ENCODE results near the gene ANTXR2.

ANTXR2 gene

GRCh38 chr4:79862821-79863220 is 210.2 kb downstream of the ANTXR2 start:
- no peak for DNase-seq

GRCh38 chr4:79857811-79858210 is 215.2 kb downstream of the ANTXR2 start:
- no peak for DNase-seq

- no peak for DNase-seq
Observed at GRCh38 chr4:79856196-79856595, 216.8 kb downstream of the ANTXR2 start.

- no peak for DNase-seq
Observed at GRCh38 chr4:79854856-79855502, 218.1 kb downstream of the ANTXR2 start.

GRCh38 chr4:79852305-79852730 is 220.7 kb downstream of the ANTXR2 start:
- DNase-seq = no peak

- DNase-seq = no peak
Observed at GRCh38 chr4:79851625-79852304, 221.3 kb downstream of the ANTXR2 start.

Measured in femur (tissue), 1 donor.